Left lung (tissue), 10 donors: ENCODE results near the gene FANCG. TPM values are rescaled to one million over a fixed set of nuclear protein-coding genes. Genes with fewer than 3 reads are reported as not detected.

Source experiments
- ATAC-seq: fragments of 200-7000 bp; cut with Tn5 transposase; one replicate; pipeline ENCODE4 v1.9.1; 2020; ENCODE audit warnings: moderate library complexity
- DNase-seq, 4 donors: peaks; one replicate each; pipeline ENCODE4 v3.0.0-alpha.2; 2013 to 2020
- H3K27ac ChIP-seq, 2 donors: fragments of 200-600 bp; sonication (generic) in 1 of 2; one replicate each; pipeline versions ENCODE4 v1.5.0 to v1.8.0; 2020 to 2021
- H3K27me3 ChIP-seq, 2 donors: fragments of 200-600 bp; sonication (generic) in 1 of 2; one replicate each; pipeline versions ENCODE4 v1.5.0 to v1.8.0; 2020 to 2021
- H3K36me3 ChIP-seq, 2 donors: fragments of 200-600 bp; sonication (generic) in 1 of 2; one replicate each; pipeline versions ENCODE4 v1.5.0 to v1.8.0; 2020 to 2021
- H3K4me1 ChIP-seq, 2 donors: fragments of 200-600 bp; one replicate each; pipeline ENCODE4 v1.8.0; 2021
- H3K4me3 ChIP-seq, 2 donors: fragments of 200-600 bp; sonication (generic) in 1 of 2; one replicate each; pipeline versions ENCODE4 v1.5.0 to v1.8.0; 2020 to 2021; ENCODE audit warnings: mild to moderate bottlenecking in 1 of 2
- H3K9me3 ChIP-seq, 2 donors: fragments of 200-600 bp; sonication (generic) in 1 of 2; one replicate each; pipeline versions ENCODE4 v1.5.0 to v1.8.0; 2020 to 2021
- intact Hi-C, 2 donors: fragments of 100-400 bp; cut with DNase I; formaldehyde crosslinking; loops; one replicate each; pipeline versions ENCODE4 v1.11.2 to v1.14.2; 2022
- polyA plus RNA-seq, 6 donors: library from polyadenylated mRNA; unstranded; fragments of 120-200 nt; gene quantifications; one replicate each; pipeline ENCODE4 v1.2.1, GENCODE V29; 2013; ENCODE audit not compliant: insufficient read length in 6 of 6
- total RNA-seq, 2 donors: library from RNA; stranded (reverse); fragmentation: NEBNext Ultra II Directional; extraction: Animal tissue kit (Norgen Biotek cat#: 25700); gene quantifications; one replicate each; pipeline ENCODE4 v1.2.1, GENCODE V29; 2021
- TF ChIP-seq, protein P1 (sequence below), 2 donors: fragments of 200-600 bp; sonication (generic) in 1 of 2; IDR thresholded peaks; one replicate each; pipeline versions ENCODE4 v1.5.0 to v1.8.0; 2021; ENCODE audit warnings: antibody characterized with exemption in 2 of 2
- donor health status: DM: no; HTN: yes; CAD: no.
- donor health status: DM: no; HTN: no; CAD: no.

Gene FANCG
- total and polyA plus RNA-seq, 8 donors: 18.7 to 59.0 (median 47.8) TPM

DNA sequence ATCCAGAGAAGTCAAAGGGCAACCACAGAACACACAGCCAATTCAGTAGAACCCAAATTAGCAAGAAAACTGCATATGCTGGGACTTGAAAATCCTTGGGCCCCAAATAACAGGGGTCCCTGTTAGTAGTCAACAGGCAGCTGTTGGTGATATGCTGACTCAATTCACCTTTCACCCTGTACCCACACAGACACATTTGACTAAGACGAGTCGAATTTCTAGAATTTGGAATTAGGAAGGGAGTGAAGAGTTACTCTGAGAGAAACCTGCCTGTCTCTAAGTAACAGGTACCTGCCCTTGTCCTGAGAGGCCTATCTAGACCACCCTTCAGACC, 6.5 kb downstream of the FANCG start:
- H3K27ac ChIP-seq: peak overlapping the region; percentile 49 to 100
- H3K4me1 ChIP-seq: peaks cover 15 to 43% of the 10 kb centered on the region in 2 donors
- intact Hi-C loops: no loop called here
- no peaks in the 10 kb centered on the region for H3K27me3 ChIP-seq
- DNase-seq: no peak
- no peaks in the 10 kb centered on the region for H3K9me3 ChIP-seq
- ATAC-seq: no peak
- peaks cover 0 to 30% of the 10 kb centered on the region in 2 donors for H3K36me3 ChIP-seq
- peak overlapping the region in 1 of 2 donors; percentile 98 for H3K4me3 ChIP-seq
- TF ChIP-seq, protein P1, sequence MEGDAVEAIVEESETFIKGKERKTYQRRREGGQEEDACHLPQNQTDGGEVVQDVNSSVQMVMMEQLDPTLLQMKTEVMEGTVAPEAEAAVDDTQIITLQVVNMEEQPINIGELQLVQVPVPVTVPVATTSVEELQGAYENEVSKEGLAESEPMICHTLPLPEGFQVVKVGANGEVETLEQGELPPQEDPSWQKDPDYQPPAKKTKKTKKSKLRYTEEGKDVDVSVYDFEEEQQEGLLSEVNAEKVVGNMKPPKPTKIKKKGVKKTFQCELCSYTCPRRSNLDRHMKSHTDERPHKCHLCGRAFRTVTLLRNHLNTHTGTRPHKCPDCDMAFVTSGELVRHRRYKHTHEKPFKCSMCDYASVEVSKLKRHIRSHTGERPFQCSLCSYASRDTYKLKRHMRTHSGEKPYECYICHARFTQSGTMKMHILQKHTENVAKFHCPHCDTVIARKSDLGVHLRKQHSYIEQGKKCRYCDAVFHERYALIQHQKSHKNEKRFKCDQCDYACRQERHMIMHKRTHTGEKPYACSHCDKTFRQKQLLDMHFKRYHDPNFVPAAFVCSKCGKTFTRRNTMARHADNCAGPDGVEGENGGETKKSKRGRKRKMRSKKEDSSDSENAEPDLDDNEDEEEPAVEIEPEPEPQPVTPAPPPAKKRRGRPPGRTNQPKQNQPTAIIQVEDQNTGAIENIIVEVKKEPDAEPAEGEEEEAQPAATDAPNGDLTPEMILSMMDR (IDR thresholded peaks at IDR 0.05): no peak

DNA sequence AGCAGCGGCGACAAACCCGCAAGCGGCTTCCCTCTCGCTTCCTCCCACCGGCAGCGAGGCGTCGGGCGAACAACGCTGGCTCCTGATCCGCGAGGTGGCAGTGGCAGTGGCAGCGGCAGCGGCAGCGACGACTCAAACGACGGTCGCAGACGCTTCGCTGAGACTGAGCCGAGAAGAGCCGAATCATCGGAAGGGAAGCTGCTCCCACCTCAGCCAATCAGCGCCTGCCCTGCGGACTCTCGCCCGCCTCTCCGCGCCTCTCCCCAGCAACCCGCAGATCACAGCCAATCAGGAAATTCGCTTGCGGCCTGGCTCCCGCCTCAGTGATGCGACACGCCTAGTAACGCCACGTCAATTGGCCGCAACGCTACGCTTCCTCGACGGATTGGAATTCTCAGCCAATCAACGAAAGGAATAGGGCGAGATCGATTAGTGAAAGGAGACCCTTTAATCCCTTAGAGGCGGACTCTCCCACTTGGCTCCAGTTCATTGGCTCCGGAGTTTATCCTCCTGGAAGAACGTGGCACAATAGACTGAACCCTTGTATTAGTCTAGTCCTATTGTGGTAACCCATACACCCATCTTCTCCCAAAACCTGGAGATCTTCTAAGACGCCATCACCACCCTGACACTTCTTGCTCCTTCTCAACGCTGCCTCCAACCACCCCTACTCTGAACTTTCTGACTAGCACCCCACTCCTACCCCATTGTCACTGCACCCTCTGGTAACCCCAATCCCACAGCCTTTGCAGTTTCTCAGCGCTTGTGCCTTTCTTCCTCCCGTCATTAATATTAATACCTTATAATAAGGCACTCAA, 7.1 kb downstream of the FANCG start, which contains the start of gene VCP:
Gene VCP (minus strand): TSS at position 165 of the 818 bp plus-strand sequence. CDS start 272 bp downstream, outside the sequence.
- Histone ChIP-seq H3K4me1 (peaks cover 15 to 44% of the 10 kb centered on the region in 2 donors), H3K36me3 (peaks cover 0 to 36% of the 10 kb centered on the region in 2 donors), H3K4me3 (peak within 1 kb of the TSS; percentile 98), H3K27me3 (no peaks in the 10 kb centered on the region), H3K9me3 (no peaks in the 10 kb centered on the region), H3K27ac (peak within 1 kb of the TSS; percentile 100)
- ATAC-seq (peak; percentile 93), DNase-seq (peak; percentile 97 to 99 (median 98))
- intact Hi-C loops: no loop called here
- TF ChIP-seq, protein P1 (IDR thresholded peaks at IDR 0.05): no peak

- ATAC-seq (peak; percentile 84), DNase-seq (peak; percentile 81 to 96 (median 88))
- TF ChIP-seq, protein P1 (IDR thresholded peaks at IDR 0.05): peak; percentile 20 to 32
- intact Hi-C loops: no loop called here
- Histone ChIP-seq H3K27me3 (no peaks in the 10 kb centered on the region), H3K4me3 (peak overlapping the region; percentile 98), H3K27ac (peak overlapping the region; percentile 100), H3K4me1 (peaks cover 15 to 50% of the 10 kb centered on the region in 2 donors), H3K9me3 (no peaks in the 10 kb centered on the region), H3K36me3 (peaks cover 3 to 43% of the 10 kb centered on the region in 2 donors)
Measured at GRCh38 chr9:35071814-35072460, 7.8 kb downstream of the FANCG start.

DNA sequence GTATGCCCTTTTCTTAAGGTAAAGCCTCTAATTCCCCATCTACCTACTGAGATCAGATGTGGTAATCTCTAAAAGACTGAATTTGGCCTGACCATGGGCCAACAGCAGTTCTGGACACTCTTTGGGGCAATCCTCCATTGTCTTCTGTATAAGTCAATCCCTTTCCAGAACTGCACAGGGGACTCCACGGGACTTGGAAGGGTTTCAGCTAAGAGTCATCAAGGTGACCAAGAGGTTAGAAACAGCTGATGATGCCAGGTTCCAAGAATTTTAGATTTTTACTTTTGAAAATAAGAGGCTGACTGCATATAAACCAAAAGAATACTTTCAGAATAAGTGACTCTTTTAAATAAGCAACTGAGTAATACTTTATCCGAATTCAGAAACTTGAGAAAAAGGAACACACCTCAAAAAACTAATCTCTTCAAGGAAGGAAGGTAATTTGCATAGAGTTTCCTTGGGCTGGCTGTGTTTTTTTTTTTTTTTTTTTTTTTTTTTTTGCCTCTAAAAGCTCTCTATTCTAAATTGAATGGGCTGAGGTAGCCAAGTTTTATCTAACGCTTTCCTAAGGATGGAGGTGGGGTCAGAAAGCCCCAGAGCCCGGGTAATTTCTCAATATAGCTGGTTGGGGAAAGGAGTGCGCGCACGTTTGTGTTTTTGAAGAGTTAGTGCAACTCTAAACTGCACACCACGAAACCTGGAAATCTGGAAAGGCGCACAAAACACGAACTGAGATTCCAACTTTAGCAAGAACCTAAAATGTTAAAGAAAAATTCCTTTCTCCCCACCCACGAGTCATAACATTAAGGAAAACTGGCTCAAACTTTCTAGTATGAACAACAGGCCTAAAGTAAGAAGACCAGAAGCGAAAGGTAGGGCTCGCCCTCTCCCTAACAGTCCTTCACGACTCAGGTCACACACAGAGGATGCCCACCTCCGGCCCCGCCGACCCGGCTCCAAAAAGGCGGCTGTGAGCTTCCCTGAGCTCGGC, 8.6 kb downstream of the FANCG start:
- Histone ChIP-seq H3K4me1 (peaks cover 15 to 50% of the 10 kb centered on the region in 2 donors), H3K36me3 (peaks cover 3 to 51% of the 10 kb centered on the region in 2 donors), H3K9me3 (no peaks in the 10 kb centered on the region), H3K27ac (peak overlapping the region; percentile 100), H3K4me3 (peak overlapping the region; percentile 98), H3K27me3 (no peaks in the 10 kb centered on the region)
- TF ChIP-seq, protein P1 (IDR thresholded peaks at IDR 0.05): no peak
- no peak for ATAC-seq
- intact Hi-C loops: no loop called here
- peak in 1 of 4 donors; percentile 40 for DNase-seq
